ENCODE data around the gene FOXK1.
A peak's percentile ranks its signal among the peaks of the same experiment; 100 is the strongest.
"Not testable (repeated sequence)": the region's sequence is repeated elsewhere in the genome, so short reads cannot be mapped to it uniquely, and the experiment has no call there.

FOXK1 gene

DNA sequence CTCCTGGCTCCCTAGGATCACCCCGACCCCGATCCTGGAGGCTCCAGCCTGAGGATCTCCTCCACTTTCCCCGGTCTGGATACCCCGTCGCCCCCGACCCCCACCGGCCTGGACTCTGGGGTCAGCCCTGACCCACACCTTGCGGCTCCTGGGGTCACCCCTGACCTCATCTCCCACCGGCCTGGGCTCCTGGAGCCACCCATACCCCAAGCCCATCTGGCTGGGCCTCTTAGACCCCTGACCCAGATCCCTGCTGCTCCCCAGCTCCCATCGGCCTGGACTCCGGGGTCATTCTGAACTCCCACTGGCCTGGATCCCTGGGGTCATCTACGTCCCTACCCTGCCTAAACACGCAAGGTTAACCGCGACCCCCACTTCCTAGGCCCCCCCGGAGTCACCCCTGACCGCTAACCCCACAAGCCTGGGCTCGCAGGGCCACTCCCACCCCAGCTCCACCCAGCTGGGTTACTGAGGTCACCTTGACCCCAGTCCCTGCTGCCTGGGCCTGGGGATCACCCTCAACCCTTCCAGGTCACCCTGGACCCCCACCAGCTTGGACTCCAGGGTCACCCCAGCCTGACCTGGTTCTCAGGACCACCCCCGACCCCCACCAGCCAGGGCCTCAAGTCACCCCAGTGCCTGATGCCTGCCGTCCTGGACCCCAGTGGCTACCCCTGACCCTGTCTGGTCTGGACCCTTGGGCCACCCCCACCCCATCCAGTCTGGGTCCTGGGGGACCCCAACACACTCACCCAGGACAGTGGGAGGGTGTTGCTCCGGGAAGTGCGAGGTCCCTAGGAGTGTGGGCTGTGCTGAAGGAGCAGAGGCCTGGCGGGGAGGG lies 1.2 kb downstream of the FOXK1 start:
- Mint-ChIP-seq H3K4me3 (peak overlapping the region; percentile 85), H3K27ac (peak overlapping the region; percentile 93), H3K4me1 (ENCODE audit: low read depth) (peaks cover 56% of the 10 kb centered on the region), H3K9me3 (peaks cover 8% of the 10 kb centered on the region), H3K27me3 (peaks cover 1% of the 10 kb centered on the region), H3K36me3 (ENCODE audit: low read depth) (peaks cover 40% of the 10 kb centered on the region)
- intact Hi-C loops (cut with micrococcal nuclease): loop anchor here (2.0 to 5.0 kb wide), 2 partner anchors 44 to 72 kb away; no protein-coding TSS in a partner anchor

DNA sequence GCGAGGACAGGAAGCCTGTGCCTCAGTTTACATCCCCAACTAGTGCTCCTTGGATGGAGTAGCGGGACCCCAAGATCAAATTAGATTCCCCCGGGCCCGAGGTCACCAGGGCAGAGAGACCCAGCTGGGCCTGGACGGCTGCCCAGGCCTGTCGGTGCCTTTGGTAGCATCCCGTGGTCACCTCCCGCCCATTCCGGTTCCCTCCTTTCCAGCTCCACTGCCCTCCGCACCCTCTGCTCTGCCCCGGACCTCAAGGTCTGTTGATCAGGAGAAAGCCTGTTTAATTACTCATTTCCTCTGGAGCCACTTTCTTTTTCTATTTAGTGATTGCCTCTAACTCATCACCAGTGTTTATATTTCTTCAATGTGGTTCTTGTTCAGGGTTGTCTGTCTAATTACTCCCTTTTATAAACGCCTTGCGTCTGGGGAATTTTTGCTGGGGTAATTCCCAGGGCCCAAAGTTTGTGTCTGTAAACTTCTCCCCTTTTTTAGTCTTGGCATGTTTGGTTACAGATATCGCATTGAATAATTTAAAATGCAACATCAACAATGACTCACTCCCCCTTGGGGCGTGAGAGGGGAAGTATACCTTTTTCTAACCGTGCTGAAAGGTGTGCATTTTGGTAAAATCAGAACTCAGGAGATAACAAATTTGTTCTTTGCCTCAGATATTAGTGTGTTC lies 1.9 kb downstream of the FOXK1 start:
- Mint-ChIP-seq H3K36me3 (ENCODE audit: low read depth) (peaks cover 47% of the 10 kb centered on the region), H3K4me3 (peak overlapping the region; percentile 85), H3K27me3 (peaks cover 1% of the 10 kb centered on the region), H3K4me1 (ENCODE audit: low read depth) (peaks cover 62% of the 10 kb centered on the region), H3K9me3 (peaks cover 8% of the 10 kb centered on the region), H3K27ac (peak overlapping the region; percentile 93)
- intact Hi-C loops (cut with micrococcal nuclease): loop anchor here (2.0 to 5.0 kb wide), 2 partner anchors 43 to 71 kb away; no protein-coding TSS in a partner anchor

DNA sequence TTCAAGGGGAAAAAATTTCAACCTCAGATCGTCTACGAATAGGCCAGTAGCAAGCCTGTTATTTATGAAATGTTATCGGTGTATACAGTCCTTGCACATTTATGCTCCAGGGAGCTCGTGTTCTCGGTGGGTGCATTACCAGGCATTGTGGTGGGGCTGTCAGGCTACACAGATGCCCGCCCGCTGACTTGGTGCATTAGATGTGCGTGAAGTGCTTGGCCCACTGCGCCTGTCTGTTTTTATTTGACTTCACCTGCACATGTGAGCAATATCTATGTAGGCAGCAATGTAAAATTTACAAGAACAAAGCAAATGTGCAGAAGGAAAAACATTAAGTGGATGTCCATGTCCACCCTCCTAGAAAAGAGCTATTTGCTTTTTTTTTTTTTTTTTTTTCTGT lies 2.8 kb downstream of the FOXK1 start:
- Mint-ChIP-seq H3K4me3 (peak overlapping the region; percentile 85), H3K4me1 (ENCODE audit: low read depth) (peaks cover 65% of the 10 kb centered on the region), H3K27ac (peak overlapping the region; percentile 93), H3K9me3 (peaks cover 8% of the 10 kb centered on the region), H3K27me3 (peaks cover 1% of the 10 kb centered on the region), H3K36me3 (ENCODE audit: low read depth) (peaks cover 56% of the 10 kb centered on the region)
- intact Hi-C loops (cut with micrococcal nuclease): loop anchor here (5.0 kb wide), 1 partner anchor 42 kb away; no protein-coding TSS in a partner anchor

DNA sequence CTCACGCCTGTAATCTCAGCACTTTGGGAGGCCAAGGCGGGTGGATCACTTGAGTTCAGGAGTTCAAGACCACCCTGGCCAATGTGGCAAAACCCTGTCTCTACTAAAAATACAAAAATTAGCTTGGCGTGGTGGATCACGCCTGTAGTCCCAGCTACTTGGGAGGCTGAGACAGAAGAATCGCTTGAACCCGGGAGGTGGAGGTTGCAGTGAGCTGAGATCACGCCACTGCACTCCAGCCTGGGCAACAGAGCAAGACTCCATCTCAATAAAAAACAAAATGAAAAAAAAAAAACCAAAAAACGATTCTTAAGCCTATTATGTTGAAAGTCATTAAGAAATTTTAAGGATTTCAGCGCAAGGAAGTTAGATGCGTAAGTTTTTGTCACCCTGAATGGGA lies 3.6 kb downstream of the FOXK1 start:
- Mint-ChIP-seq H3K36me3 (ENCODE audit: low read depth) (peaks cover 60% of the 10 kb centered on the region), H3K4me1 (ENCODE audit: low read depth) (peaks cover 71% of the 10 kb centered on the region)
- H3K4me3 Mint-ChIP-seq; H3K27me3 Mint-ChIP-seq; intact Hi-C loops (cut with micrococcal nuclease); H3K9me3 Mint-ChIP-seq; H3K27ac Mint-ChIP-seq: not testable (repeated sequence)

DNA sequence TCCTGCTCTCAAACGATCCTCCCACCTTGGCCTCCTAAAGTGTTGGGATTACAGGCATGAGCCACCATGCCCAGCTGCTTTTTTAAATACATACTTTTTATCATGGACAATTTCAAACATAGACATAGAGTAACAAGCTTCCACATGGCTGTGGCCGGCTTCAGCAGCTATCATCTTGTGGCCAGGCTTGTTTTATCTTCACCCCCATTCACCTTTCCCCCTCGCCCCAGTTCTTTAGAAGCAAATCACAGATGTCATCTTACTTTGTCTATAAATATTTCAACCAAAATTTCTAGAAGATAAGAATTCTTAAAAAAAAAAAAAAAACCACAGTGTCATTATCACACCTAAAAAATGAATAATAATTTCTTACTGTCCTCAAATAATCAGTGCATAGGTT lies 5.9 kb downstream of the FOXK1 start:
- Mint-ChIP-seq H3K36me3 (ENCODE audit: low read depth) (peaks cover 63% of the 10 kb centered on the region), H3K4me1 (ENCODE audit: low read depth) (peaks cover 73% of the 10 kb centered on the region), H3K4me3 (no peak overlapping the region), H3K27me3 (no peaks in the 10 kb centered on the region), H3K27ac (no peak overlapping the region), H3K9me3 (no peaks in the 10 kb centered on the region)
- intact Hi-C loops (cut with micrococcal nuclease): no loop called here

DNA sequence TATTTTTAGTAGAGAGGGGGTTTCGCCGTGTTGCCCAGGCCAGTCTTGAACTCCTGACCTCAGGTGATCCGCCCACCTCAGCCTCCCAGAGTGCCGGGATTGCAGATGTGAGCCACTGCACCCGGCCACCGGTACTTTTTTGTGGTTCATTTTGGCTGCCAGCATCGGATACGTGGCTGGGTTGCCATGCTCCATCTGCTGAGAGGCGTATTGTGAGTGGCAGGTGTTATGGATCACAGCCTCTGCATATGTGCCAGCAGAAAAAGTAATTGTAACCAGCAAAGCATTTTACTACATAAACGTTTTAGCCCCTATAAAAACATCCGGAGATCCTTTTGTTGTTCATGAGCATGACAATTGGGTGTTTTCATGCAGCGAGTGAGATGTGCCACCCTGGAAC lies 7.1 kb downstream of the FOXK1 start:
- Mint-ChIP-seq H3K36me3 (ENCODE audit: low read depth) (peaks cover 51% of the 10 kb centered on the region), H3K4me3 (no peak overlapping the region), H3K27me3 (no peaks in the 10 kb centered on the region), H3K27ac (no peak overlapping the region), H3K4me1 (ENCODE audit: low read depth) (peaks cover 61% of the 10 kb centered on the region), H3K9me3 (no peaks in the 10 kb centered on the region)
- intact Hi-C loops (cut with micrococcal nuclease): no loop called here

DNA sequence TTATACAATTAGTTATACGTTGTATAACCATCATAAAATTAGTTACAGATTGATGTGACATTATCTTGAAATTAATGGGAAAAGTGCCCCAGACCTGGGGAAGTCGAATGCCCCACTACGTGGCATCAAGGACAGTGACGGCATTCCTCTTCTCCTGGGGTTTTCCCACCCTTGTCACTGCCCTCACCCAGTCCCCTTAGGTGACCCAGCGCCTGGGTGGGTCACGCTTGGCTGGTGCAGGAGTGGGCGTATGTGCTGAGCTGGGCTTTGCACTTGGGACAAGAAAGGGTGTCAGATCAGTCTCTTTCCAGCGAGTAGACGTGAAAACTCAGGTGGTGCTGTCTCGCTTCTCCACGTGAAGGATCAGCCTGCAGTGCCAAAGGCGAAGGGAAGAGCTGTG lies 7.6 kb downstream of the FOXK1 start:
- Mint-ChIP-seq H3K4me1 (ENCODE audit: low read depth) (peaks cover 61% of the 10 kb centered on the region), H3K36me3 (ENCODE audit: low read depth) (peaks cover 50% of the 10 kb centered on the region), H3K9me3 (no peaks in the 10 kb centered on the region), H3K4me3 (no peak overlapping the region), H3K27me3 (no peaks in the 10 kb centered on the region), H3K27ac (no peak overlapping the region)
- intact Hi-C loops (cut with micrococcal nuclease): no loop called here

DNA sequence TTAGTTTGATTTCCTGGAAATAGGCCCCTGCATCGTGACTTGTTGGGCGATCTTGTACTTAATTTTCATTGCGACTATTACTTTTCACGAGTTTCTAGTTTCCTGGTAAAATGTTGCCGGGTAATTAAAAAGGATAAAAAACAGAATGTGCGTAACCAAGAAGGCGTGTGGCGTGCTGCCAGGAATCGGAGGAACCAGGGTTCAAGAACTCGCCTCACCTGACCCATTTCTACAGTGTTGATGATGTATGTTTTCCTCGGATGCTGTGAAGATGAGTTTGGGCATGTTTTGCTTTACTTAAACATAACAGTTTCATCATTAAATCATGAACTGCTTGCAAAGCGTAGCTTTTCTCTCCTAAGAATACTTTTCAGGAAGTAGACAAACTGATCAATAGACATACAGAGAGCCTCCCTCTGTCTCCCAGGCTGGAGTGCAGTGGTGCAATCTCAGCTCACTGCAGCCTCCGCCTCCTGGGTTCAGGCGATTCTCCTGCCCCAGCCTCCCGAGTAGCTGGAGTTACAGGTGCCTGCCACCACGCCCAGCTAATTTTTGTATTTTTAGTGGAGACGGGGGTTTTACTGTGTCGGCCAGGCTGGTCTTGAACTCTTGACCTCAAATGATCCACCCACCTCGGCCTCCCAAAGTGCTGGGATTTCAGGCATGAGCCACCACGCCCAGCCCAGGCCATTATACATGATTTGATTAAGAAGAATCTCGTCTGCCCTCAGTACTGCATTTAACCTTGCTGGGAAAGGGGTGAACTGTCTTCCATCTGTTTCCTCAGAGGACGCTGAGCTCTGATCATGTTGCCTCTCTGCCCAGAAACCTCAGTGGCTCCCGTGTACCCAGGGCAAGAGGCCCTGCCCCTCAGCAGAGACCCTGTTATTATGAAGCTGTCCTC lies 9.1 kb downstream of the FOXK1 start:
- intact Hi-C loops (cut with micrococcal nuclease): no loop called here
- no peak overlapping the region for H3K27ac Mint-ChIP-seq
- H3K9me3 Mint-ChIP-seq: no peaks in the 10 kb centered on the region
- H3K4me3 Mint-ChIP-seq: no peak overlapping the region
- H3K4me1 Mint-ChIP-seq (ENCODE audit: low read depth): peaks cover 61% of the 10 kb centered on the region
- H3K36me3 Mint-ChIP-seq (ENCODE audit: low read depth): peaks cover 50% of the 10 kb centered on the region
- H3K27me3 Mint-ChIP-seq: no peaks in the 10 kb centered on the region

DNA sequence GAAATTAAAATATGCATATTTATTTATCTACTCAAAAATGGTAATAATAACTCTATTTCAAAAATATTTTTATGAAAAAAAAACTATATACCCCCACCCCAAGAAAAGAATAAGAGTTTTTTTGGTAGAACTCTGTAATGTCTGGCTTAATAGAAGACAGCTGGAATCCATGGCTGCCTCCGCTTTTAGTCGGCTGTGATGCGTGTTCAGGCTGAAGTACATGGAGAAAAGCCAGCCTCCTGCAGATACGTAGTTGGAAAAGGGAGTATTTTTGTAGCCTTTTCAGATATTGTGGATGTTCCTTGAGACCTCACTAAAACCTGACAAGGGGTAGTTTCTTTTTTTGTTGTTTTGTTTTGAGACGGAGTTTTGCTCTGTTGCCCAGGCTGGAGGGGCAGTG lies 10.0 kb downstream of the FOXK1 start:
- H3K36me3 Mint-ChIP-seq (ENCODE audit: low read depth): peaks cover 41% of the 10 kb centered on the region
- H3K27ac Mint-ChIP-seq: no peak overlapping the region
- no peak overlapping the region for H3K4me3 Mint-ChIP-seq
- H3K9me3 Mint-ChIP-seq: no peaks in the 10 kb centered on the region
- H3K4me1 Mint-ChIP-seq (ENCODE audit: low read depth): peaks cover 61% of the 10 kb centered on the region
- intact Hi-C loops (cut with micrococcal nuclease): no loop called here
- no peaks in the 10 kb centered on the region for H3K27me3 Mint-ChIP-seq

DNA sequence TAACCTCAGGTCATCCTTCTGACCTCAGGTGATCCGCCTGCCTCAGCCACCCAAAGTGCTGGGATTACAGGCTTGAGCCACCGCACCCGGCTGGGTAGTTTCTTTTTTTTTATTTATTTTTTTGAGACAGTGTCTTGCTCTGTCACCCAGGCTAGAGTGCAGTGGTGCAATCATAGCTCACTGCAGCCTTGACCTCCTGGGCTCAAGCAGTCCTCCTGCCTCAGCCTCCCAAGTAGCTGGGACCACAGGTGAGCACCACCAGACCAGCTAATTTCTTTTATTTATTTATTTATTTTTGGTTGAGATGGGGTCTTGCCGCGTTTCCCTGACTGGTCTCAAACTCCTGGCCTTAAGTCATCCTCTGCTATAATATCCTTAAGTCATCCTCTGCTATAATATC lies 10.5 kb downstream of the FOXK1 start:
- H3K36me3 Mint-ChIP-seq (ENCODE audit: low read depth): peaks cover 35% of the 10 kb centered on the region
- not testable (repeated sequence) for H3K27ac Mint-ChIP-seq, H3K27me3 Mint-ChIP-seq

DNA sequence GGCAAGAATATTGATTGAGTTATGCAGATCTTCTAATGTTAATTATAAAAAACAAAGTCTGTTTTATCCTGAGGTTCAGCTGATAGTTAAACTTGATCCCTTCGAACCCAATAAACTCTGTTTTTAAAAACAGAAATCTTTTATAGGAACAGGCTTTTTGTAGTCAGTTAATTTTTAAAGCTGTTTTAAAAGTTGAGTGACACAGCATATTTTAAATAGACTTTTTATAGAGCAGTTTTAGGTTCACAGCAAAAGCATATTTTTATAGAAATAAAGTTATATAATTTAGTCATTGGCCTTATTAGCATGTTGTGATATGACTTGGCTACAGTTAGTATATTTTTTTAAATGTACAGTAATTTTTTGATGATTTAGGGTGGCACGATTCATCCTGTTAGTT lies 11.1 kb downstream of the FOXK1 start:
- Mint-ChIP-seq H3K4me3 (no peak overlapping the region), H3K27me3 (no peaks in the 10 kb centered on the region), H3K9me3 (no peaks in the 10 kb centered on the region), H3K4me1 (ENCODE audit: low read depth) (peaks cover 56% of the 10 kb centered on the region), H3K27ac (no peak overlapping the region), H3K36me3 (ENCODE audit: low read depth) (peaks cover 31% of the 10 kb centered on the region)
- intact Hi-C loops (cut with micrococcal nuclease): no loop called here

More for the DNA sequence above, 10.5 kb downstream of the FOXK1 start:
- H3K9me3 Mint-ChIP-seq; H3K4me3 Mint-ChIP-seq; intact Hi-C loops (cut with micrococcal nuclease): not testable (repeated sequence)
- H3K4me1 Mint-ChIP-seq (ENCODE audit: low read depth): peaks cover 60% of the 10 kb centered on the region

DNA sequence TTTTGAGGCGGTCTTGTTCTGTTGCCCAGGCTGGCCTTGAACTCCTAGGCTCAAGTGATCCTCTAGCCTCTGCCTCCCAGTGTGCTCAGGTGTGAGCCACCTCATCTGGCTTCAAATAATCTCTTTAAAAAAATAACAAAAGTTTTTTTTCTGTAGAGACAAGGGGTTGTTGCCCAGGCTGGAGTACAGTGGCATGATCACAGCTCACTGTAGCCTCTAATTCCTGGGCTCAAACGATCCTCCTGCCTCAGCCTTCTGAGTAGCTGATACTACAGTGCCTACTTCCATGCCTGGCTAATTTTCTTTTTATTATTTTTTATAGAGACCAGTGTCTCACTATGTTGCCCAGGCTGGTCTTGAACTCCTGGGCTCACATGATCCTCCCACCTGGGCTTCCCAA lies 11.7 kb downstream of the FOXK1 start:
- peaks cover 26% of the 10 kb centered on the region for H3K36me3 Mint-ChIP-seq (ENCODE audit: low read depth)
- intact Hi-C loops (cut with micrococcal nuclease): no loop called here
- no peaks in the 10 kb centered on the region for H3K27me3 Mint-ChIP-seq
- H3K4me3 Mint-ChIP-seq: no peak overlapping the region
- no peaks in the 10 kb centered on the region for H3K9me3 Mint-ChIP-seq
- H3K4me1 Mint-ChIP-seq (ENCODE audit: low read depth): peaks cover 52% of the 10 kb centered on the region
- H3K27ac Mint-ChIP-seq: no peak overlapping the region

DNA sequence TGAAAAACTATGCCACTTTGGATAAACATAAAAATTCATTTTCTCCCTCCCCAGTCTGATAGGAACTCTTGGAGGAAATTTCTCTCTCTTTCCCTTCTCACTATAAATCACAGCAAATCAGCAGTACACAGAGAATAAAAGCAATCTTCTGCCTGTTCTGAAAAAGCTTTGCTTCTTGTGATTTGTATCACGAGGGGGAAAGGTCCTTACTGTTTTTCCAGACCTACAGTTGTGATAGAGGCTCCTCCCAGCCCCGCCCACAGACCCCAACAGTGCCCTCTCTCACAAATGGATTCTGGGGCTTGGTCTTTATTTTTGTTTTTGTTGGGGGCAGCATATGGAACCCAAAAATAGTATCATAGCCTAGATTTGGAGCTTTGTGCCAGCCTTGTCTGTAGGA lies 12.2 kb downstream of the FOXK1 start:
- Mint-ChIP-seq H3K4me3 (no peak overlapping the region), H3K4me1 (ENCODE audit: low read depth) (peaks cover 51% of the 10 kb centered on the region), H3K27me3 (no peaks in the 10 kb centered on the region), H3K36me3 (ENCODE audit: low read depth) (peaks cover 20% of the 10 kb centered on the region), H3K9me3 (no peaks in the 10 kb centered on the region), H3K27ac (no peak overlapping the region)
- intact Hi-C loops (cut with micrococcal nuclease): no loop called here
